ENCODE data around the gene IQCE. TPM values are rescaled to one million over a fixed set of nuclear protein-coding genes. Genes with fewer than 3 reads are reported as not detected.

The IQCE gene
- total RNA-seq, 1 experiment from 2014 or later: 44.8 TPM

DNA sequence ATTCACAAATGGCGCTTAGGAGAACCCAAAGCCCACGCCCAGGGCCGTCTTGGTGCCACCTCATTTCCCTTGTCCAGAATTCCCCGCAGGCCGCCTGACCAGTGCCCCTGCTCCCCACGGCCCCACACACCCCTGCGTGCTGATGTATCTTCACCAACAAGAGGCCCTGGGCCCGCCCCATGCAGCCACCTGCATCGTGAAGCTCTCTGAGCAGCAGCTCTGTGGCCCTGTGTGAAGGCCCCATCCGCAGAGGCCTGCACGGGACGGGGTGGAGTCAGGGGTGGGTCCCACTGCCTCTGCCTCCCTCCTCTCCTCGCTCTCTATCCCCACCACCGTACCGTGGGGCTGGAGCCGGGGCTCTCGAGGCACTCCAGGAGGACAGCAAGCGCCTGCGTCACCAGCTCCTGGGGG, 18.1 kb upstream of the IQCE start:
- Histone ChIP-seq H3K4me1 (ENCODE audit: control insufficient read depth, insufficient read depth, low read length) (no peaks in the 10 kb centered on the region), H3K27ac (ENCODE audit: low read length) (no peak overlapping the region), H3K36me3 (ENCODE audit: control insufficient read depth, insufficient read depth, low read length) (peaks cover 3% of the 10 kb centered on the region; the same call in 1 of the 2 replicates), H3K9me3 (ENCODE audit: control insufficient read depth, insufficient read depth, low read depth, low read length) (no peaks in the 10 kb centered on the region), H3K4me3 (ENCODE audit: low read depth in 2 of 2, low read length in 2 of 2) (no peak overlapping the region), H3K27me3 (ENCODE audit: control insufficient read depth, insufficient read depth, low read length) (no peaks in the 10 kb centered on the region)
- in situ Hi-C loops (cut with HindIII; ENCODE audit: low pct_unique_long_range_greater_than_20kb, low sequenced_read_pairs): no loop called here
- ChIA-PET CTCF (no interaction called here), POLR2A (no interaction called here)
- no TSS peak for BruUV-seq (replicated peaks)
- TF ChIP-seq SIN3A (IDR thresholded peaks at IDR 0.05; ENCODE audit: borderline replicate concordance, insufficient read depth, low read depth, low read length) (no peak), TCF7L2 (IDR thresholded peaks at IDR 0.05; ENCODE audit: low read depth, low read length) (no peak), POLR2AphosphoS5 (IDR thresholded peaks at IDR 0.05; ENCODE audit: low read depth, low read length) (no peak)
- TF ChIP-seq, protein P1, sequence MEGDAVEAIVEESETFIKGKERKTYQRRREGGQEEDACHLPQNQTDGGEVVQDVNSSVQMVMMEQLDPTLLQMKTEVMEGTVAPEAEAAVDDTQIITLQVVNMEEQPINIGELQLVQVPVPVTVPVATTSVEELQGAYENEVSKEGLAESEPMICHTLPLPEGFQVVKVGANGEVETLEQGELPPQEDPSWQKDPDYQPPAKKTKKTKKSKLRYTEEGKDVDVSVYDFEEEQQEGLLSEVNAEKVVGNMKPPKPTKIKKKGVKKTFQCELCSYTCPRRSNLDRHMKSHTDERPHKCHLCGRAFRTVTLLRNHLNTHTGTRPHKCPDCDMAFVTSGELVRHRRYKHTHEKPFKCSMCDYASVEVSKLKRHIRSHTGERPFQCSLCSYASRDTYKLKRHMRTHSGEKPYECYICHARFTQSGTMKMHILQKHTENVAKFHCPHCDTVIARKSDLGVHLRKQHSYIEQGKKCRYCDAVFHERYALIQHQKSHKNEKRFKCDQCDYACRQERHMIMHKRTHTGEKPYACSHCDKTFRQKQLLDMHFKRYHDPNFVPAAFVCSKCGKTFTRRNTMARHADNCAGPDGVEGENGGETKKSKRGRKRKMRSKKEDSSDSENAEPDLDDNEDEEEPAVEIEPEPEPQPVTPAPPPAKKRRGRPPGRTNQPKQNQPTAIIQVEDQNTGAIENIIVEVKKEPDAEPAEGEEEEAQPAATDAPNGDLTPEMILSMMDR (IDR thresholded peaks at IDR 0.05): no peak
- TF ChIP-seq, protein P2, sequence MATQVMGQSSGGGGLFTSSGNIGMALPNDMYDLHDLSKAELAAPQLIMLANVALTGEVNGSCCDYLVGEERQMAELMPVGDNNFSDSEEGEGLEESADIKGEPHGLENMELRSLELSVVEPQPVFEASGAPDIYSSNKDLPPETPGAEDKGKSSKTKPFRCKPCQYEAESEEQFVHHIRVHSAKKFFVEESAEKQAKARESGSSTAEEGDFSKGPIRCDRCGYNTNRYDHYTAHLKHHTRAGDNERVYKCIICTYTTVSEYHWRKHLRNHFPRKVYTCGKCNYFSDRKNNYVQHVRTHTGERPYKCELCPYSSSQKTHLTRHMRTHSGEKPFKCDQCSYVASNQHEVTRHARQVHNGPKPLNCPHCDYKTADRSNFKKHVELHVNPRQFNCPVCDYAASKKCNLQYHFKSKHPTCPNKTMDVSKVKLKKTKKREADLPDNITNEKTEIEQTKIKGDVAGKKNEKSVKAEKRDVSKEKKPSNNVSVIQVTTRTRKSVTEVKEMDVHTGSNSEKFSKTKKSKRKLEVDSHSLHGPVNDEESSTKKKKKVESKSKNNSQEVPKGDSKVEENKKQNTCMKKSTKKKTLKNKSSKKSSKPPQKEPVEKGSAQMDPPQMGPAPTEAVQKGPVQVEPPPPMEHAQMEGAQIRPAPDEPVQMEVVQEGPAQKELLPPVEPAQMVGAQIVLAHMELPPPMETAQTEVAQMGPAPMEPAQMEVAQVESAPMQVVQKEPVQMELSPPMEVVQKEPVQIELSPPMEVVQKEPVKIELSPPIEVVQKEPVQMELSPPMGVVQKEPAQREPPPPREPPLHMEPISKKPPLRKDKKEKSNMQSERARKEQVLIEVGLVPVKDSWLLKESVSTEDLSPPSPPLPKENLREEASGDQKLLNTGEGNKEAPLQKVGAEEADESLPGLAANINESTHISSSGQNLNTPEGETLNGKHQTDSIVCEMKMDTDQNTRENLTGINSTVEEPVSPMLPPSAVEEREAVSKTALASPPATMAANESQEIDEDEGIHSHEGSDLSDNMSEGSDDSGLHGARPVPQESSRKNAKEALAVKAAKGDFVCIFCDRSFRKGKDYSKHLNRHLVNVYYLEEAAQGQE (IDR thresholded peaks at IDR 0.05; ENCODE audit: insufficient read depth in 1 of 2, low read depth in 2 of 2, low read length in 1 of 2): no peak
- intact Hi-C loops (cut with micrococcal nuclease; ENCODE audit: unreplicated experiment): no loop called here
- DNase-seq (ENCODE audit: low read depth, low spot score) (no peak), ATAC-seq (peak; percentile 35; the same call in 1 of the 2 replicates)

DNA sequence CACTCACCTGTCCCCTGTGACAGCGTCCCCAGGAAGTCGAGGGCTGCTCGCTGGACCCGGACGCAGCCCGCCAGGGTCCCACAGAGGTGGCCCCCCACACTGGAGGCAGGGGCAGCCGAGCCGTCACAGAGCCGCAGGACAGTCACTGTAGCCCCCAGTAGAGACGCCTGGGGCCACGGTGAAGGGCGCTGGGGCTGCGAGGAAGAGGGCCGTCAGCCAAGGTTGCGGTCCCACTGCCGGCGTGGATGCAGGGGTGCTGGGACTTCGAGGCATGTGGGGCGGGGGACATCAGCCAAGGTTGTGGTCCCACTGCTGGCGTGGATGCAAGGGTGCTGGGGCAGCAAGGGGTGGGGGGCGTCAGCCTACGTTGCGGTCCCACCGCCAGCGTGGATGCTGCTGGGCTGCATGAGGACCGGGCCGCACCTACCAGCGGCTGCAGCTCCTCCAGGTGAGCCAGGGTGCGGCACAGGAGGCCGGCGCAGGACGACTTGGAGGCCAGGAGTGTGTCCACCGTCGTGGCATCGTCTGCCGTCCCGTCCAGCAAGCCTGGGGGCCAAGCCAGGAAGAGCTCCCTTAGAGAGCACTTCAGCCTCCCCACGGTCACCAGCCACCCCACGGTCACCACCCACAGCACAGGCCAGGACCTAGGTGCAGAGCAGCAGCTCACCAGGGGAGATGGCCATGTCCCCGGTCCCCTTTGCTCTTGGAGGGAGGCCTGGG, 17.3 kb upstream of the IQCE start:
- Histone ChIP-seq H3K4me1 (ENCODE audit: control insufficient read depth, insufficient read depth, low read length) (no peaks in the 10 kb centered on the region), H3K27ac (ENCODE audit: low read length) (no peak overlapping the region), H3K27me3 (ENCODE audit: control insufficient read depth, insufficient read depth, low read length) (no peaks in the 10 kb centered on the region), H3K4me3 (ENCODE audit: low read depth in 2 of 2, low read length in 2 of 2) (no peak overlapping the region), H3K36me3 (ENCODE audit: control insufficient read depth, insufficient read depth, low read length) (peaks cover 3% of the 10 kb centered on the region; the same call in 1 of the 2 replicates), H3K9me3 (ENCODE audit: control insufficient read depth, insufficient read depth, low read depth, low read length) (no peaks in the 10 kb centered on the region)
- TF ChIP-seq, protein P1 (IDR thresholded peaks at IDR 0.05): no peak
- TF ChIP-seq SIN3A (IDR thresholded peaks at IDR 0.05; ENCODE audit: borderline replicate concordance, insufficient read depth, low read depth, low read length): no peak
- no peak for TF ChIP-seq POLR2AphosphoS5 (IDR thresholded peaks at IDR 0.05; ENCODE audit: low read depth, low read length)
- TF ChIP-seq TCF7L2 (IDR thresholded peaks at IDR 0.05; ENCODE audit: low read depth, low read length): no peak
- TF ChIP-seq, protein P2 (IDR thresholded peaks at IDR 0.05; ENCODE audit: insufficient read depth in 1 of 2, low read depth in 2 of 2, low read length in 1 of 2): no peak
- no TSS peak for BruUV-seq (replicated peaks)
- intact Hi-C loops (cut with micrococcal nuclease; ENCODE audit: unreplicated experiment): no loop called here
- no peak for ATAC-seq
- DNase-seq (ENCODE audit: low read depth, low spot score): no peak
- ChIA-PET POLR2A (no interaction called here), CTCF (no interaction called here)
- in situ Hi-C loops (cut with HindIII; ENCODE audit: low pct_unique_long_range_greater_than_20kb, low sequenced_read_pairs): no loop called here
